HEK293 (cell line): ENCODE results near the gene CALML3.

ENCODE experiments used
- BCL11A ChIP-seq: fragments of 450-650 bp; formaldehyde crosslinking; IDR thresholded peaks from 2 replicates; pipeline ENCODE4 v1.5.1; 2016; ENCODE audit warnings: low read depth, missing biosample characterization, missing genetic modification characterization
- GLI2 ChIP-seq: fragments of 450-650 bp; formaldehyde crosslinking; IDR thresholded peaks from 2 replicates; pipeline ENCODE4; 2017; ENCODE audit warnings: missing biosample characterization, missing genetic modification characterization, low read depth, borderline replicate concordance
- IKZF3 ChIP-seq: fragments of 450-650 bp; IDR thresholded peaks from 2 replicates; pipeline ENCODE4 v1.5.0; 2018; ENCODE audit warnings: missing biosample characterization, mild to moderate bottlenecking, missing genetic modification characterization, moderate library complexity
- KLF10 ChIP-seq: fragments of 450-650 bp; IDR thresholded peaks from 2 replicates; pipeline ENCODE4 v1.5.1; 2018; ENCODE audit warnings: missing biosample characterization, mild to moderate bottlenecking, missing genetic modification characterization
- SCRT1 ChIP-seq: fragments of 450-650 bp; formaldehyde crosslinking; IDR thresholded peaks from 2 replicates; pipeline ENCODE4 v1.5.1; 2016; ENCODE audit warnings: missing biosample characterization, missing genetic modification characterization, borderline replicate concordance
- TRIM28 ChIP-seq: IDR thresholded peaks from 2 replicates; pipeline ENCODE4 v1.6.1; 2011; ENCODE audit warnings: low read length, control low read depth, borderline replicate concordance
- ZNF175 ChIP-seq: fragments of 450-650 bp; formaldehyde crosslinking; IDR thresholded peaks from 2 replicates; pipeline ENCODE4 v1.5.1; 2016; ENCODE audit warnings: missing biosample characterization, missing genetic modification characterization
- ZNF324 ChIP-seq: fragments of 450-650 bp; formaldehyde crosslinking; IDR thresholded peaks from 2 replicates; pipeline ENCODE4 v1.5.1; 2016; ENCODE audit warnings: missing biosample characterization, missing genetic modification characterization
- ZNF394 ChIP-seq: fragments of 450-650 bp; formaldehyde crosslinking; IDR thresholded peaks from 2 replicates; pipeline ENCODE4 v1.5.1; 2016; ENCODE audit warnings: missing biosample characterization, missing genetic modification characterization, mild to moderate bottlenecking, moderate library complexity, borderline replicate concordance
- ZNF629 ChIP-seq: fragments of 450-650 bp; formaldehyde crosslinking; IDR thresholded peaks from 2 replicates; pipeline ENCODE4 v1.5.1; 2017; ENCODE audit warnings: missing biosample characterization, missing genetic modification characterization
- TF ChIP-seq, protein P1 (sequence below): fragments of 450-650 bp; formaldehyde crosslinking; IDR thresholded peaks from 2 replicates; pipeline ENCODE4 v1.5.1; 2016; ENCODE audit warnings: missing biosample characterization, missing genetic modification characterization
- TF ChIP-seq, protein P2 (sequence below): fragments of 450-650 bp; formaldehyde crosslinking; IDR thresholded peaks from 2 replicates; pipeline ENCODE4 v1.5.1; 2016; ENCODE audit warnings: missing biosample characterization, missing genetic modification characterization

DNA sequence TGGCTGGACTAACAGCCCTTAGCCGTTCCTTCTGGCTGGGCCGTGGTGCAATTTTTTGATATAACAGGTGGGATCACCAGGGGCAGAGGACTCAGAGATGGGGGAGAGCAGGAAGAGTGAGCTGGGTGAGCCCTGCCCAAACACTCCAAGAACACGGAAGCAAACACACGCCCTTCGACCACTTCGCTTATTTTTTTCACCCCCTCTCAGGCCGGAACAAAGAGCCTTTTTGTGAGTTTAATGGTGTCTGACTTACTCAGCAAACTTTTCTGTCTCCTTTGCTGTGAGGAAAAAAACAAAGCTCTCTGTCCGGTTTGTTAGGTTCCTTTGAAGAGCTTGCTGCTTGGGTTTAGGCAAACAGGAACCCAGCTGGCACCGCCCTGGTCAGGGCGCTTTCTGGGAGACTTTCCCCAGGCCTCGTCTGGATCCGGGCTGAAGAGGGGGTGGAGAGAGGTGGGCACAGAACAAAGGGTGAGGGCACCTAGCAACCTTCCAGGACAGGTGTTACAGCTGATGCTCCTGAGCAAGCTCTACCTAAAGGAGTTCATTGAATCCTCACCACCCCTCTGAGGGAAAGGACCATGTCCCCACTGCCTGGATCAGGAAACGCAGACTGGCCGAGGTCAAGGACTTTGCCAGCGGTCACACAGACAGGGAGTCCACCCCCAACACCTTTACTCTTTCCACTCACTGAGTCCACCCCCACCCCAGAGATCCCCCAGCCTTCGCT, 23.3 kb downstream of the CALML3 start:
- no peak for TF ChIP-seq ZNF629 (tag by site-specific recombination)
- no peak for TF ChIP-seq IKZF3 (tag by site-specific recombination)
- TF ChIP-seq TRIM28 = no peak
- no peak for TF ChIP-seq ZNF324 (tag by site-specific recombination)
- no peak for TF ChIP-seq ZNF394
- TF ChIP-seq, protein P1, sequence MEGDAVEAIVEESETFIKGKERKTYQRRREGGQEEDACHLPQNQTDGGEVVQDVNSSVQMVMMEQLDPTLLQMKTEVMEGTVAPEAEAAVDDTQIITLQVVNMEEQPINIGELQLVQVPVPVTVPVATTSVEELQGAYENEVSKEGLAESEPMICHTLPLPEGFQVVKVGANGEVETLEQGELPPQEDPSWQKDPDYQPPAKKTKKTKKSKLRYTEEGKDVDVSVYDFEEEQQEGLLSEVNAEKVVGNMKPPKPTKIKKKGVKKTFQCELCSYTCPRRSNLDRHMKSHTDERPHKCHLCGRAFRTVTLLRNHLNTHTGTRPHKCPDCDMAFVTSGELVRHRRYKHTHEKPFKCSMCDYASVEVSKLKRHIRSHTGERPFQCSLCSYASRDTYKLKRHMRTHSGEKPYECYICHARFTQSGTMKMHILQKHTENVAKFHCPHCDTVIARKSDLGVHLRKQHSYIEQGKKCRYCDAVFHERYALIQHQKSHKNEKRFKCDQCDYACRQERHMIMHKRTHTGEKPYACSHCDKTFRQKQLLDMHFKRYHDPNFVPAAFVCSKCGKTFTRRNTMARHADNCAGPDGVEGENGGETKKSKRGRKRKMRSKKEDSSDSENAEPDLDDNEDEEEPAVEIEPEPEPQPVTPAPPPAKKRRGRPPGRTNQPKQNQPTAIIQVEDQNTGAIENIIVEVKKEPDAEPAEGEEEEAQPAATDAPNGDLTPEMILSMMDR = no peak
- TF ChIP-seq SCRT1 (tag by site-specific recombination) = no peak
- no peak for TF ChIP-seq ZNF175 (tag by site-specific recombination)
- no peak for TF ChIP-seq GLI2 (tag by site-specific recombination)
- TF ChIP-seq KLF10 = no peak
- no peak for TF ChIP-seq BCL11A (tag by site-specific recombination)
- TF ChIP-seq, protein P2, sequence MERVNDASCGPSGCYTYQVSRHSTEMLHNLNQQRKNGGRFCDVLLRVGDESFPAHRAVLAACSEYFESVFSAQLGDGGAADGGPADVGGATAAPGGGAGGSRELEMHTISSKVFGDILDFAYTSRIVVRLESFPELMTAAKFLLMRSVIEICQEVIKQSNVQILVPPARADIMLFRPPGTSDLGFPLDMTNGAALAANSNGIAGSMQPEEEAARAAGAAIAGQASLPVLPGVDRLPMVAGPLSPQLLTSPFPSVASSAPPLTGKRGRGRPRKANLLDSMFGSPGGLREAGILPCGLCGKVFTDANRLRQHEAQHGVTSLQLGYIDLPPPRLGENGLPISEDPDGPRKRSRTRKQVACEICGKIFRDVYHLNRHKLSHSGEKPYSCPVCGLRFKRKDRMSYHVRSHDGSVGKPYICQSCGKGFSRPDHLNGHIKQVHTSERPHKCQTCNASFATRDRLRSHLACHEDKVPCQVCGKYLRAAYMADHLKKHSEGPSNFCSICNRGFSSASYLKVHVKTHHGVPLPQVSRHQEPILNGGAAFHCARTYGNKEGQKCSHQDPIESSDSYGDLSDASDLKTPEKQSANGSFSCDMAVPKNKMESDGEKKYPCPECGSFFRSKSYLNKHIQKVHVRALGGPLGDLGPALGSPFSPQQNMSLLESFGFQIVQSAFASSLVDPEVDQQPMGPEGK (tag by site-specific recombination) = no peak
